Measurements from ENCODE around the gene NXPH1.

Gene NXPH1

GRCh38 chr7:8430643-8431042, 2.8 kb upstream of the NXPH1 start:
- Histone ChIP-seq H3K23ac (ENCODE audit: low read length) (no peak overlapping the region), H3K27me3 (ENCODE audit: insufficient read depth, low read length) (peaks cover 32% of the 10 kb centered on the region), H2AFZ (ENCODE audit: insufficient read depth, low read length, poor library complexity) (no peak overlapping the region), H3K4me1 (ENCODE audit: control insufficient read depth in 1 of 2, insufficient read depth in 2 of 2, low read length in 2 of 2) (peaks cover 6 to 13% of the 10 kb centered on the region in 2 experiments), H3K27ac (ENCODE audit: low read depth, low read length) (no peak overlapping the region), H3K9ac (ENCODE audit: low read length) (no peak overlapping the region), H3K79me2 (ENCODE audit: control insufficient read depth, insufficient read depth, low read length, poor library complexity) (no peaks in the 10 kb centered on the region), H2AK5ac (ENCODE audit: low read length) (no peak overlapping the region), H2BK5ac (ENCODE audit: low read depth, low read length, poor library complexity) (no peak overlapping the region), H3K18ac (ENCODE audit: low read length) (no peak overlapping the region), H3K36me3 (ENCODE audit: control insufficient read depth in 1 of 2, insufficient read depth in 2 of 2, low read length in 2 of 2) (no peaks in the 10 kb centered on the region), H4K12ac (ENCODE audit: low read depth, low read length) (no peak overlapping the region), H4K91ac (ENCODE audit: low read depth, low read length) (no peak overlapping the region), H3K4me2 (ENCODE audit: low read length) (no peak overlapping the region), H2BK120ac (ENCODE audit: insufficient read depth, low read length, poor library complexity) (no peak overlapping the region), H3K4me3 (ENCODE audit: low read depth, low read length) (no peak overlapping the region), H2BK12ac (ENCODE audit: low read length) (no peak overlapping the region), H4K8ac (ENCODE audit: low read depth, low read length) (no peak overlapping the region), H3K14ac (ENCODE audit: low read length) (no peak overlapping the region), H3K4ac (ENCODE audit: low read depth, low read length) (no peak overlapping the region), H3K9me3 (ENCODE audit: insufficient read depth, low read depth, low read length) (peaks cover 5% of the 10 kb centered on the region), H3K79me1 (ENCODE audit: low read length) (no peaks in the 10 kb centered on the region)
- no peak for DNase-seq
- WGBS (ENCODE audit: extremely low coverage, insufficient coverage, insufficient read length): no CpG with 5 or more reads among the region's 1 CpG

DNA sequence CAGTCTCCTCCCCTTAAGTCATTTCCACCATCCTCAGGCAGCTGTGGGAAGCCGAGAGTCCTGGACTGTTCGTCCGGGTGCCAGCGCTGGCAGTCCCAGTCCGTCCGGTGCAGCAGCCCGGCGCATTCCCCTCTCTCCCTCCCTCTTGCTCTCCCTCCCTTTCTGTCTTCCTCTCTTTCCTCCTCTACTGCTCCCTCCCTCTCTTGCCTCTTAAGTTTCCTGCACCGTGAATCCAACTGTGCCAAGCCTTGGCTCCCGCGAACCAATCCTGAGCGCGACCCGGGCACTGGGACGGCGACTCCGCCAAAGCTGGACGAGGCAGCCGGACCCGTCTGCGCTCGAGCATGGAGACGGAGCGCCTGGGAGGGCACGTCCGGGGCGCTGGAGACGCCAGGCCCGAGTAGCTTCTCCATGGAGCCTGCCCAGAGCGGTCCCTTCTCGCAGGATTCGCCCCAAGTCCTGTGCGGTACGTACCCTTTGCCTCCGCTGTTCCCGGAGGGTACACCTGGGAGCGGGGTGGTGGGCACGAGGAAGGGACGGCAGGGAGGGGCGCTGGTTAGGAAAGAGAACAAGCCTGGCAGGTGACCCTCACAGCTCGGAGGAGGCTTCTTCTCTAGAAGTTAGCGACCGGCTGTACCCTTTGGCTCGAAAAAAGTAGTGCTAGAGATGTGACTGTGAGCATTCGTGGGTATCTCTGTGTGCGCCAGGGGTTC, 1.0 kb downstream of the NXPH1 start:
- no peak for DNase-seq
- H3K9me3 ChIP-seq (ENCODE audit: insufficient read depth, low read depth, low read length): peaks cover 5% of the 10 kb centered on the region
- no CpG with 5 or more reads among the region's 46 CpGs for WGBS (ENCODE audit: extremely low coverage, insufficient coverage, insufficient read length)

GRCh38 chr7:8435095-8435494, 1.7 kb downstream of the NXPH1 start:
- Histone ChIP-seq H4K12ac (ENCODE audit: low read depth, low read length) (no peak overlapping the region), H2AFZ (ENCODE audit: insufficient read depth, low read length, poor library complexity) (no peak overlapping the region), H3K23ac (ENCODE audit: low read length) (no peak overlapping the region), H3K27me3 (ENCODE audit: insufficient read depth, low read length) (peaks cover 52% of the 10 kb centered on the region), H3K9ac (ENCODE audit: low read length) (no peak overlapping the region), H3K4me1 (ENCODE audit: control insufficient read depth in 1 of 2, insufficient read depth in 2 of 2, low read length in 2 of 2) (peaks cover 6 to 13% of the 10 kb centered on the region in 2 experiments), H3K14ac (ENCODE audit: low read length) (no peak overlapping the region), H4K91ac (ENCODE audit: low read depth, low read length) (no peak overlapping the region), H3K36me3 (ENCODE audit: control insufficient read depth in 1 of 2, insufficient read depth in 2 of 2, low read length in 2 of 2) (no peaks in the 10 kb centered on the region), H3K4ac (ENCODE audit: low read depth, low read length) (no peak overlapping the region), H3K4me3 (ENCODE audit: low read depth, low read length) (no peak overlapping the region), H3K27ac (ENCODE audit: low read depth, low read length) (no peak overlapping the region), H2BK120ac (ENCODE audit: insufficient read depth, low read length, poor library complexity) (no peak overlapping the region), H3K79me2 (ENCODE audit: control insufficient read depth, insufficient read depth, low read length, poor library complexity) (no peaks in the 10 kb centered on the region), H4K8ac (ENCODE audit: low read depth, low read length) (no peak overlapping the region), H3K4me2 (ENCODE audit: low read length) (no peak overlapping the region), H3K9me3 (ENCODE audit: insufficient read depth, low read depth, low read length) (peaks cover 5% of the 10 kb centered on the region), H3K79me1 (ENCODE audit: low read length) (no peaks in the 10 kb centered on the region), H2BK12ac (ENCODE audit: low read length) (no peak overlapping the region), H2BK5ac (ENCODE audit: low read depth, low read length, poor library complexity) (no peak overlapping the region), H3K18ac (ENCODE audit: low read length) (no peak overlapping the region), H2AK5ac (ENCODE audit: low read length) (no peak overlapping the region)
- WGBS (ENCODE audit: extremely low coverage, insufficient coverage, insufficient read length): no CpG with 5 or more reads among the region's 33 CpGs
- DNase-seq: no peak

More for the DNA sequence above, 1.0 kb downstream of the NXPH1 start:
- no peak overlapping the region for H2AK5ac ChIP-seq (ENCODE audit: low read length)
- H2AFZ ChIP-seq (ENCODE audit: insufficient read depth, low read length, poor library complexity): no peak overlapping the region
- H3K9ac ChIP-seq (ENCODE audit: low read length): no peak overlapping the region
- no peaks in the 10 kb centered on the region for H3K36me3 ChIP-seq (ENCODE audit: control insufficient read depth in 1 of 2, insufficient read depth in 2 of 2, low read length in 2 of 2)
- H2BK120ac ChIP-seq (ENCODE audit: insufficient read depth, low read length, poor library complexity): no peak overlapping the region
- H3K79me1 ChIP-seq (ENCODE audit: low read length): no peaks in the 10 kb centered on the region
- H4K12ac ChIP-seq (ENCODE audit: low read depth, low read length): no peak overlapping the region
- no peak overlapping the region for H2BK5ac ChIP-seq (ENCODE audit: low read depth, low read length, poor library complexity)
- peaks cover 6 to 13% of the 10 kb centered on the region in 2 experiments for H3K4me1 ChIP-seq (ENCODE audit: control insufficient read depth in 1 of 2, insufficient read depth in 2 of 2, low read length in 2 of 2)
- H4K8ac ChIP-seq (ENCODE audit: low read depth, low read length): no peak overlapping the region
- no peak overlapping the region for H2BK12ac ChIP-seq (ENCODE audit: low read length)
- H3K4me2 ChIP-seq (ENCODE audit: low read length): peak overlapping the region; percentile 66
- no peak overlapping the region for H3K14ac ChIP-seq (ENCODE audit: low read length)
- H3K27me3 ChIP-seq (ENCODE audit: insufficient read depth, low read length): peaks cover 49% of the 10 kb centered on the region
- no peak overlapping the region for H3K18ac ChIP-seq (ENCODE audit: low read length)
- no peaks in the 10 kb centered on the region for H3K79me2 ChIP-seq (ENCODE audit: control insufficient read depth, insufficient read depth, low read length, poor library complexity)
- H3K27ac ChIP-seq (ENCODE audit: low read depth, low read length): no peak overlapping the region
- no peak overlapping the region for H4K91ac ChIP-seq (ENCODE audit: low read depth, low read length)
- no peak overlapping the region for H3K23ac ChIP-seq (ENCODE audit: low read length)
- H3K4ac ChIP-seq (ENCODE audit: low read depth, low read length): no peak overlapping the region
- no peak overlapping the region for H3K4me3 ChIP-seq (ENCODE audit: low read depth, low read length)

DNA sequence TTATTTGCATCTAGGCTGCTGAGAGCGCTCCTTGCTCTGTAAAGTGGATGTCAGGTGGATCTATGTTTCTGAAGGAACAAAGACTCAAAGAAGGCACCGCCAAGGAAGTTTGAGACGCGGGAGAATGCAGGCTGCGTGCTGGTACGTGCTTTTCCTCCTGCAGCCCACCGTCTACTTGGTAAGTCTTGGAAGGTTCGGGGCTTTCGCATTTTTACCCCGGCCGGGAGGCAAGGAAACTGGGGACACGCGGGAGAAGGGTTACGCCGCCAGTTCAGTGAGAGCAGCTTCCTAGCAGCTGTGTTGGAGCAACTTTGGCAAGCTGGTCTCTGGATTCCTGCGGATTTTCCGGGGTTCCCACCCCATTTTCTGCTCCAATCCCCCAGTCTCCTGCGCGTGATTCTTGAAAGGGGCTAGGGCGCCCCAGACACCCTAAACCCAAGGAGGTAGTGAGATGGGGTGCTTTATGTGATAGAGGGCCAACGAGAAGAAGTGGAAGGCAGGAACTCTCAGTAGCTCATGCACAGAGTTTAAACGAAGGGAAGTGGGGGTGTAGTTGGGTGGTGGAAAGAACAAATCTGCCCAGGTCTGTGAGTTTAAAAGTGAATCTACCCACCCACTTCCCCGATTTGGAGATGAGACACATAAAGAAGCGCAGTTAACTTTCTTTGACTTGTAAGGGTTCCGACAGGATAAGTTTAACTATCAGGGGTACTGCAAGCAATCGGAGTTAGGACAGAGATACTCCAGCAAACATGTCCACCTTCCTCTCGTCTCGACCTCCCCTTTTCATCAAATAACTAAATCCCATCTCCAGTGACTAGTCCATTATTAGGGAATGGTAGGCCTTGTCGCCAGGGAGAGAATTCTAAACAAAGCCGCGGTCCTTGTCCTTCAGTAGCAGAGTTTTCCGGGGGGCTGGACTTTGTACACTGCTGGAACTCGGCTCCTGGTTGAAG, 2.5 kb downstream of the NXPH1 start:
- no peak overlapping the region for H2AFZ ChIP-seq (ENCODE audit: insufficient read depth, low read length, poor library complexity)
- H3K36me3 ChIP-seq (ENCODE audit: control insufficient read depth in 1 of 2, insufficient read depth in 2 of 2, low read length in 2 of 2): no peaks in the 10 kb centered on the region
- no peak overlapping the region for H2AK5ac ChIP-seq (ENCODE audit: low read length)
- no peaks in the 10 kb centered on the region for H3K79me2 ChIP-seq (ENCODE audit: control insufficient read depth, insufficient read depth, low read length, poor library complexity)
- no peak overlapping the region for H3K27ac ChIP-seq (ENCODE audit: low read depth, low read length)
- no peak overlapping the region for H3K4me3 ChIP-seq (ENCODE audit: low read depth, low read length)
- H2BK12ac ChIP-seq (ENCODE audit: low read length): no peak overlapping the region
- no peak overlapping the region for H4K8ac ChIP-seq (ENCODE audit: low read depth, low read length)
- no peak overlapping the region for H3K4me2 ChIP-seq (ENCODE audit: low read length)
- H3K4me1 ChIP-seq (ENCODE audit: control insufficient read depth in 1 of 2, insufficient read depth in 2 of 2, low read length in 2 of 2): peaks cover 6 to 13% of the 10 kb centered on the region in 2 experiments
- WGBS (ENCODE audit: extremely low coverage, insufficient coverage, insufficient read length): no CpG with 5 or more reads among the region's 33 CpGs
- H3K23ac ChIP-seq (ENCODE audit: low read length): peak overlapping the region; percentile 69
- no peak overlapping the region for H3K9ac ChIP-seq (ENCODE audit: low read length)
- no peaks in the 10 kb centered on the region for H3K79me1 ChIP-seq (ENCODE audit: low read length)
- H3K14ac ChIP-seq (ENCODE audit: low read length): no peak overlapping the region
- peaks cover 59% of the 10 kb centered on the region for H3K27me3 ChIP-seq (ENCODE audit: insufficient read depth, low read length)
- no peak overlapping the region for H3K4ac ChIP-seq (ENCODE audit: low read depth, low read length)
- DNase-seq: no peak
- no peak overlapping the region for H2BK5ac ChIP-seq (ENCODE audit: low read depth, low read length, poor library complexity)
- H4K12ac ChIP-seq (ENCODE audit: low read depth, low read length): no peak overlapping the region
- H3K9me3 ChIP-seq (ENCODE audit: insufficient read depth, low read depth, low read length): peaks cover 5% of the 10 kb centered on the region
- no peak overlapping the region for H2BK120ac ChIP-seq (ENCODE audit: insufficient read depth, low read length, poor library complexity)
- H3K18ac ChIP-seq (ENCODE audit: low read length): no peak overlapping the region
- no peak overlapping the region for H4K91ac ChIP-seq (ENCODE audit: low read depth, low read length)
